ENCODE measurements around the gene CAMKMT.

CAMKMT gene

DNA sequence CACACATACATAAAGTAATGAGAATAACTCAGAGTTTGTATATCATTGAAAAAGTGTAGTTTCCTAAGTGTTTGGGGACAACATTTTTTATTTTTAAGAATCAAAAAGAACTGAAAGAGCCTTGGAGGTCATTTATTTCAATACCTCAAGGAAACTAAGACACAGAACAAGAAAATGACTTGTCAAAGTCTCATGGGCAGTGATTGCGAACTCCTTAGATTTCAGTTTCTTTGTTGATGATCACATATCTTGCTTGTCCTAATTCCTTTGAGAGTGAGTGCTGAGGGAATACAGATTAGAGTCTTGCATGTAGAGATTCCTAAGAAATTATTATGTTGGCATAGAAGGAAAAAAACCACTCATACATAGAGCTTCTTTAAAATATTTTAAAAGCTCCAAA is 243.8 kb downstream of the CAMKMT start:
- no peak for DNase-seq

DNA sequence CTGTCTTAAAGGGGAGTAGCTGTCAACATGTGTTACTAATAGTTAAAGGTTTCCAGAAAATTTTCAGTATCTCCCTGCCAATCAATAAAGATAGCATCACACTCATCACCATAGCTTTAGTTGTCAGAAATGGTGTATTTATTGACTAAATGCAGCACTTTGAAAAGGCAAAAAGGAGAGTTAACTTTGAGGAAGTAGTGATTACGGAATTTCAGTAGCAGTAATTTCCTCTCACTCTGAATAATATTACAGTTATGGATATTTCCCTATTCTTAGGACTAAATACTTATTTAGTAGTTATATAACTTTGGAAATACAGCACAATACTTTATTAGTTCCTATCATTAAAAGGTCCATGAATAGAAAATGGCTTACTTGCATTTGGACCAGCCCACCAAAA is 250.5 kb downstream of the CAMKMT start:
- DNase-seq: no peak

DNA sequence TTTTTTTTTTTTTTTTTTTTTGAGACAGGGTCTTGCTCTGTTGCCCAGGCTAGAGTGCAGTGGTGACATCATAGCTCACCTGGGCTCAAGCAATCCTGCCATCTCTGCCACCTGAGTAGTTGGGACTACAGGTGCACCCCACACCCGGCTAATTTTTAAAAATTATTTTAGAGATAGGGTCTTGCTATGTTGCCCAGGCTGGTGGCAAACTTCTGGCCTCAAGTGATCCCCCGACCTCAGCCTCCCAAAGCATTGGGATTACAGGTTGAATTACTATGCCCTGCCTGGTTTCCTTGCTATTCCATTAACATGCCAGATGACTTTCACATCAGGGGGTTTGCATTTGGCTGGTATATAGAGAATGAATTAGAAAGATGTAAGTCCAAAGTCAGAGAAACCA is 253.2 kb downstream of the CAMKMT start:
- DNase-seq: no peak

DNA sequence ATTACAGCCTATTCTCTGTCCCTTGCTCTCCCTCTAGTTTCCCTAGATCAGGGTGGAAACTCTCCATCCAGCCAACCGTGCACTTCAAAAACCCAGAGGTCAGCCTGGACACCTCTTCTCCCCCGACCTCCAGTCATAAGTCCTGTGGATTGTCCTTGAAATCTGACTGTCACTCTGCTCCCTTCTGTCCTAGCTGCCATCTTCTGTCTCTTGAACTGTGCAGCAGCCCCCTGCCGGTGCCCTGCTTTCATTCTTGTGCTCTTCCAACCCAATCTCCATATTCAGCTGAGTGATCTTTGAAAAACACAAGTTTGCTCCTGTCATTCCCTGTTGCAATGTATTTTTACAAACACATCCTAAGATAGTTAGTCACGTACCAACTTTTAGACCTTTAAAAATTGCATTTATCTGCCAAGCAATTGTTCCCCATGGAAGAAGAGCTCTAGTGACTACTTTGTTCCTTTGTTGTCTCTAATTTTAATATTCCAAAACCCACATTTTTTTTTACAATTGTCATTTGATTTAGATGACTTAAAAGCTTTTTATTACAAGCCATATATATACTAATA is 254.3 kb downstream of the CAMKMT start:
- DNase-seq: no peak

DNA sequence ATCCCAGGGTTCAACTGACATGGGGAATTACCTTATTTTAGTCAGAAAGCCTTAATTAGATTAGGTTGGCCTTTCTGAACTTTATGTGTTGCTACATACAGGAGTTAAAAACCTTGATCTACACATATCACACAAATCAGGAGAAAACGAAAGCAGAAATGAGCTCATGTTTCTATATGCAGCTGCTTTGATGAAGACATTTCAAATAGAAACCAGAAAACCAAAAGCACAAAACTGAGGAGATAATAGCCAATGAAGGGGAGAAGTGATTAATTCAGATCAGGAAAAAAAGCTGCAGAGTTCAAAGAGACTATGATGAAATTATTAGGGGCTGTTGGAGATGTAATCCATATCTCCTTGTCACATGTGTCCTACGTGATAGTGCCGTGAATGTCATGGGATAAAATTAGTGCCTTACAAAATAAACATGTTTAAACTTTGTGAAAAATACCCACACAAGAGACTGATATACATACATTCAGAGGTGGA is 255.0 kb downstream of the CAMKMT start:
- DNase-seq: no peak

DNA sequence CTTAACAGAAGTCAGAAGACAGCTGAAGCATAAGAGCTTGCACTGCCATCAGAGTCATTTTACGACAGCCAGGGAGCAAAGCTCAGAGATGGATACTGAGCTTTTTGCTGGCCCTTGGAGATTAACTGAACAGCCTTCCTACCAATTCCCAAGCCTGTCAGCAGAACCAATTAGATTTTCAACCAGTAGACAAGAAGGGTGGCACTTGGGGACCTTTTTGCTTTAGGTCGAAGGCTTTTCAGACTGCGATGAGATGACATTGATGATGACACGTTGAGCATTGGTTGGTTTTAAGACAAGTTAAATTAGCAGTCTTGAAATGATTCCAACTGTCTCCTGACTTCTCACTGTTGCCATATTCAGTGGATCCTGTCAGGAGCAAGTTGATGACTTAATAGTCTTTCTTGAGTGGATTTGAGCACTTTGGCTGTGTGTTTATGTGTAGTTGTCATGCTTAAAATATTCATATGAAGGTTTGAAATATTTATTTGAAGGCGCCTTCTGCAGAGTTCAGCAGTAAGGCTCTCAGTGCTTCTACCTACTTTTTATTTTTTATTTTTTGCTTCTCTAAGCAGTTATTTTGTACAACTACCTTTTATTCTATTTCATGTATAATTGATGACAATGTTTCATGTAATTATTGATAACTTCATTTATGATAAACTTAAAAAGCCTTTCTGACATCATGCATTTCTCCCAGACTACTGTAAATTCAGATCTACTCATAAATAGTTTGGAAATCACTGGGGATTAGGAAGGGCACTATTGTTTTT is 256.7 kb downstream of the CAMKMT start:
- no peak for DNase-seq

DNA sequence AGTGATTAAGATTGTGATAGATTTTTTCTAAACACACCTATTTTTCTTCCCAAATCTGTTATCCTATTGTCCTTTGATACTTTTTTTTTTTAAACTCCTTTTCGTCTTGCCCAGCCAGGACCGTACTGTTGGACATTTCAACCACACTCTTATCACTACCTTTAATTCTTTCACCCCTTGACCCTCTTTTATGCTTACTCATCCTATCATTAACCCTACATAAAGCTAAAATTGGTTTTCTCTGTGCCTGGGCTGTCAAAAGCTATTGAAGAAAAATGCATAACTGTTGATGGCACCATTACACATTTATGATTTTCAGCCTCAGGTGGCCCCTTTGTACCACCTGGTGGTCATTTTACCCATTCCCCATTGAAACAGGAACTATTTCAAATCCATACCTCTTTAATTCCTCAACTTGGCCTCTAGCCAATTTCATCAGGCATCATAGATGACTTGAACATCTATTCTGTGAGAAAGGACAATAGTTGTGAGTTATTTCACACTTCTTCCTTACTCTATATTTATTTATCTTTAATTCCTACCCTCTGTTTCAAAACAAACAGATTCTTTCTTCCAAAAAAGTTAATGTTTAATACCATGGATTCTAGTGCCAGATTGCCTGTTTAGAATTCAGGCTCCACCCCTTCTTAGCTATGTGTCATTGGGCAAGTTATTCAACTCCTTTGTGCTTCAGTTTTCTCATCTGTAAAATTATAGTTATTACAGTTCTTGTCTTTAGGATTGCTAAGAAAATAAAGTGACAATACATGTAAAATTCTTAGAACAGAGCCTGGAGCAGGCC is 258.6 kb downstream of the CAMKMT start:
- DNase-seq: no peak

DNA sequence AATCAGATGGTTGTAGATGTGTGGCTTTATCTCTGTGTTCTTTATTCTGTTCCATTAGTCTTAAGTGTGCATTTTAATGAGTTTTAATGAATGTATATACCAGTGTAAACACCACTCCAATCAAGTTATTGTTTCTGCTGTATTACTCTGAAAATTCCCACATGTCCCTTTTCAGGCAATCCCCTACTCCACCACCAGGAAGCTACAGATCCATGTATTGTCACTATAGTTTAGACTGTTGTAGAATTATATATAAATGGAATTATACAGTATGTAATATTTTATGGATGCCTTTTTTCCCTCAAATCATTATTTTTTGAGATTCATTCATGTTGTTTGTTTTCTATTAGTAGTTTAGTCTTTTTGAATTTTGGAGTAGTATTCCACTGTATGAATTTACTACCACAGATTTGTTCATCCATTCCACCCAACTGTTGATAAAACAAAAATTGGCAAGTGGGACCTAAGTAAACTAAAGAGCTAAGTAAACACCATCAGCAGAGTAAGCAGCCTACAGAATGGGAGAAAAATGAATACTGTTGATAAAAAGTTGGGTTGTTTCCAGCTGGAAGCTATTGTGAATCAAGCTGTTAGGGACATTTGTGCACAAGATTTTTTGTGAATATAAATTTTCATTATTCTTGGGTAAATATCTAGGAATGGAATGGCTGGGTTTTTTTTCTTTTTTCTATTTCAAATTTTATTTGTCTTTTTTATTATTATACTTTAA is 262.0 kb downstream of the CAMKMT start:
- no peak for DNase-seq

DNA sequence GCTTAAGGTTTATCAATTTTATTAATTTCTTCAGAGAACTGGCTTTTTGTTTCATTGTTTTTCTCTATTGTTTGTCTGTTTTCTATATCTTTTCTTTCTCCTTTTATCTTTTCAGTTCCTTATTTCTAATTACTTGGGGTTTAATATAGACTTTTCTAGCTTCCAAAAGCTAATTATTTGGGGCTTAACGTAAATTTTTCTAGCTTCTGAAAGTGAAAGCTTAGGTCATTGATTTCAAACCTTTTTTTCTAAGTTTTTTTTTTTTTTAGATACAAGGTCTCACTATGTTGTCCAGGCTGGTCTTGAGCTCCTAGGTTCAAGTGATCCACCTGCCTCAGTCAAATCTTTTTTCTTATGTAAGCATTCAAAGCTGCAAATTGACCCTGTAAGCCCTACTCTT is 266.6 kb downstream of the CAMKMT start:
- no peak for DNase-seq

DNA sequence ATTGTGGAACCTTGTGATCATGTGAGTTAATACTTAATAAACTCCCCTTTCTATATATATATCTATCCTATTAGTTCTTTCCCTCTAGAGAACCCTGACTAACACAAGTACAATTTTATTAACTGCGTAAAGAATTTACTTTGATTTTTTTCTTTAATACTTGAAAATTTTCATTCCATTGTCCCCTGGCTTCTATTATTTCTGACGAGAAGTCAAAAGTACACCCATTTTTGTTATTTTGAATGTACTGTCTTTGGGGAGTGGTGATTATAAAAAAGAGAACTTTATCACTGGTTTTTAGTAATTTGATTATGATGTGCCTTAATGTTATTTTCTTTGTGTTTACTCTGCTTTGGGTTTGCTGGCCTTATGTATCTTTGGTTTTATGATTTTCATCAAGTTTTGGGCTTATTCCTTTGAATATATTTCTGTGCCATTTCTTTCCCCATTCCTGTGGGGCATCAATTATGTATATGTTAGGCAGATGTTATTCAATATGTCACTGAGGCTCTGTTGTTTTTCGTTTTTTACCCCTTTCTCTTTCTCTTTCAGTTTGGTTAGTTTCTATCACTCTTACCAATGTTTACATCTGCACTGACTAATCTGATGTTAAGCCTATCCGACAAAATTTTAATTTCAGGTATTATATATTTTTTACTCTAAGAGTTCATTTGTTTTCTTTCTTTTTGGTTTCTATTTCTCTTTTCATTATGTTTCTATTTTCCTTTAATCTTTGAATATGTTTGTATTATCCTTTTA is 271.4 kb downstream of the CAMKMT start:
- DNase-seq: no peak

DNA sequence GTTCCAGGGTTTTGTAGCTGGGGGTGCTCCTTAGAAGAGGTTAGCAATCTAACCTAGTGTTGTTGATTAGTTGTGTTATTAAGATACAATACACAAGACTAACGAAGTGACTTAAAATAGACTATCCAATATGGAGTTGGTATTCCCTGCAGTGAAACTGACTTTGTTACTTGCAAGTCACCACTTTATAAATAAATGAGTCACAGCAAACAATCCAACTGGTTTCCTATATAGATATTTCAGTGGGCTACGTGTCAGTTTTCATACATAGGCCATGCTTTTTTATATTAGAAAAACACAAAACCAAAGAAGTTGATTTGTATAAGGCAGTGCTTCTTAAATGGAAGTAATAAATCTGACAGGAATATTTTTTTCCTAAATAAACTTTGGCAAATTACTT is 274.0 kb downstream of the CAMKMT start:
- no peak for DNase-seq

DNA sequence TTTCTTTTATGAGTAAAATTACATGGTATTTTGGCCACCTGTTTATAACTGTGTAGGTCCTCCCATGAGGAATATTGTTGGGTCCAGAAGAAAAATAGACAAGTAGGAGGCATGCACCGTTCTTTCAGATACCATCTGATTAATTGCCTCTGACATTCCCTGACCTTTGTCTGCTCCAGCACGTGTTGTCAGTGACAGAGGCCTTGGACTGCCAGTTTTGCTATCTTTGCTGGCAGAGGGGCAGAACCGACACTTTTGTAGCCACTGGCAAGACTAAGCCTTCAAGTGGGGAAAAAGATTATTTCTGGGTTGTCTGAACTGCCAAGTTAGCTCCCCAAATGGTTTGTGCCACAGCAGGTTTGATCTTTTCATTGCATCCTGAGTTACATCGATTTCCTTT is 276.9 kb downstream of the CAMKMT start:
- no peak for DNase-seq

DNA sequence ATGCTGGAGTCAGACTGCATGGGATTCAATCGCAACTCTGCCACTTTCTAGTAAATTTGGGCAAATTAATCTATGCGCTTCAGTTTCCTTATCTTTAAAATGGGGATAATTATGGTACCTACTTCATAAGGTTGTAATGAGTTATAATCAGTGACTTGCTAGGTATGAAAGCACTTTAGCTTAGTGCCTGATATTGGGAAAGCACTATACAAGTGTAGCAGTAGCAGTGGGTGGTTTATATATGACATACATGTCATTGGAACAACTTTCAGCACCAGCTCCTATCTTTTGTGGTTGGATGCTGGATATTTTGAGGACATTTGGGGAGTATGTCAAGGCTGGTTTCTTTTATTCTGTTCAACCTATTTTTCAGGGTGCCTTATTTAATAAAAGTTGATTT is 277.7 kb downstream of the CAMKMT start:
- no peak for DNase-seq

DNA sequence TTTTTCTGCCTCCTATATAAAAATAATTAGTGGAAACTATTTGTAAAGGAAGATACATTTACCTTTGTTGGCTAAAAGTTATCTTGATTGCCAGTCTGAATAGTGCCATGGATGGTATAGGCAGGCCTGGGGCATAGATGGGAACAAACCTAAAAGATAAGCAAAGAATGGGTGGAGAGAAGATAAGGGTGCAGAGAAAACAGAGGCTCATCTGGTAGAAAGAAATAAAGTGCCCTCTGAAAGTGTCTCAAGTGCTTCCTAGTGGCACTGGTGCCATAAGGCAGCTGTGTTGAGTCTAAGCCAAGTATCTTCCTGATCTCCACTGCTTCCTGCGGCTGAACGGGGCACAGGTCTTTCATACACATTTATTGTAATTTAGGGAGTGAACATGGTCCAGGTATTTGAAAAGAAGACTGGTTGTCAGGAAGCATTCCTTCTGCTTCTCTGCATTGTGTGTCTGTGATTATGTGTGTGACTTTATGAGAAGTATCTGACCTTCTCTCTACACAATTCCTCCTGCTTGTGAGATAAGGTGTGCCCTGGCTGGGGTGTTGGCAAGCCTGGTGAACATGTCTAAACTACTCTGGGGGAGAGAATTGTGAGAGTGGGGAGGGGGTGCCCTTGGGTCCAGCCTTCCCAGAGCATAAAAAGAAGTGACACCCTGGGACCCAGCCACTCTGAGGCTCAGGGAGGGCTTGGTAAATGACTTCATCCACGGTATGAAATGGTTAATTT is 280.5 kb downstream of the CAMKMT start:
- DNase-seq: no peak

DNA sequence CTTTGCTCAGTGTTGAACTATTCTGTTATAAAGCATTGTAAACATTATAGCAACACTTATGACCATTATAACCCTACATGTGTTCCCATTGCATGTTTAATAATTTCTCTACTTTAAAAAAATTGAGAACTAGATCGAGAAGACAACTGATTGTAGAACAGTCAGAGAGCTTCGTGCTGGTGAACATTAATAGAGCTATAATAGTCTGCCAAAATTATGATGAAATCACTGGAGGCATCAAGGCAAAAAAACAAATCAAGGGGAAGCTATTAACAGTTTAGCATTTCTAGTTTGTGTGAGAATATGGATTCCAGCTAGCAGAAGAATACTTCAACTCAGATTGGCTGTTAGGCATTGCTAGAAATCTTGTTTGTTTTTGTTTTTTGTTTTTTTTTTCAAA is 284.2 kb downstream of the CAMKMT start:
- no peak for DNase-seq

DNA sequence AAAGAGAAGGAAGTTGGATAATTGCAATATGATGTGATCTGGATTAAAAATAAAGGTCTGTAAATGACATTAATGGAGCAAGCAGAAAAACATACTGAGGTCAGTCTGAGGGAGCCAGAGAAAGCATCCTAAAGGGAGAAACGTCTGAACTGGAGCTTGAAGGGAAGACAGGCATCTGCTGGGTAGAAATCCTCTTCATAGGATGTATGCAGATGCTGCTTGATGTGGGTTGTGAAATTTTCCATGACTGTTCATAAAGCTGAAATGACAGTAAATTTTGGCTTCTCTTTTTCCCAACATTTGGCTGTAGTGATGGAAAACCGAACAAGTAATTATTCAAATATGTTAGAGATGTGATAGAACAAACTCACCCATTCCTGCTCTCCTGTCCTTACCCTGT is 287.6 kb downstream of the CAMKMT start:
- DNase-seq: no peak

DNA sequence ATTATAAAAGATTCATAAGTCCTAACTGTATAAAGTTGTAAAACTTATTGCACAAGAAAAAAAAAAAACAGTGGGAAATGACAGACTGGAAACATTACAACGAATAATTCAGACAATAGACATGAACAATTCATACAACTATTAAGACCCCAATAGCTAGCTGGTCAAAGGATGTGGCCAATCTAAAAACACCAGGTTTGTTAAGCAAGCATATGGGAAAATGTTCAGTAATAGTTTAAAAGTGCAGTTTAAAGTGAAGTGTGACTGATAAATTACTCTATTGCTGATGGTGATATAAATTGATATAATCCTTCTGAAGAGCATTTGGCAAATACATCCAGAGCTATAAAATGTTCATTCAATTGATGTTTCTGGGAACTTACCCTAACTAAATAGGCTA is 289.0 kb downstream of the CAMKMT start:
- no peak for DNase-seq

DNA sequence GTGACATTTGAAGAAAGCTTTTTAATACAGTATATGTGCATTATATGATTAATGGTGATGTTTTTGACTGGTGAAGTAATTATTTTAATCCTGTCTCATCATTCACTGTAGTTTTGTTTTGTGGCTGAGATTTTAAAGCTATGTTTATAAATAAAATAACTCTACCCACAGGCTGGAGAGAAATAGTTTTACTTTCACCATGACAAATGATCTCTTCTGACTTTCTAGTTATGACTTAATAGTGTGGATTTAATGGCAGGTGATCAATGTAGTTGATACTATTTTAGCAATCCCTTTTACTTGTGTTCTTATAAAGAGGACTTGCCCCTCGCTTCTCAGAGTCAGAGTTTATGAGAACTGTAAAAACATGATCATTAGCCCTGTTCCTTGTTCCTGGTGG is 290.2 kb downstream of the CAMKMT start:
- no peak for DNase-seq

DNA sequence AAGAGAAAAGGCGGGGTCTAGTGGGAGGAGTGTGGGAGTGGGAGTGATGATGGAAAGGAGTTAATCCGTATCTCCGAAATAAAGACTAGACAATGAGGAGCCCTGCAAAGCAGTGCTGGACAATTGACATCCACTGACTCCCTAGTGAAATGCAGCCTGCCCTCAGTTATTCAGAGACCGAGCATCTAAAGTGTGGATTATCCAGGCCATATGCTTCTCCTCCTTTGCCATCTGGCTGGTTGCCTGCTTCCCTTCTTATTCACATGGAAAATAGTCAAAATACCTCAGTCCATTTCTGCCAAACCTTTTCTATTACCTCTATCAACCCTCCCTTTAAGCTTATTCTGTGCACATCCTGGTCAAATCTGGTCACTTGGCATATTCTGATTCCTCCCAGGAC is 291.0 kb downstream of the CAMKMT start:
- no peak for DNase-seq

DNA sequence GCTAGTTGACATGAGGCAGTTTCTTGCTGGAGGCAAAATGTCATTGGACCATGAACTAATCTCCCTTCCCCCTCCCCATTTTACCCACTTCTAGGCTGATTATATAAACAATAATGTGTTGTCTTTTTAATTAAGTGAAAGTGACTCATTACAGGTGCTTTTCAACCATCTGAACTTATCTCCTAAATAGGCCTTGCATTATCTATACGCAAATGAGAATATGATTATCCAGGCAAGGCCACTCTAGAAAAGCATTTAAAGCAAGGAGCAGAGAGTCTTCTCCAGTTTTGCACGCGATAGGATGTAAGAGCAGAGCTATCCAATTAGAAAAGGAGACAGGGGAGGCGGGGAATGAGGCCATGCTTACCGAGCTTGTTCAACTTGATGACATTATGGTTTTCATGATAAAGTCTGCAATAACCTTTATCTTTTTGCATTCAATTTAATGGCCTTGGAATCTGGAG is 293.7 kb downstream of the CAMKMT start:
- DNase-seq: no peak

DNA sequence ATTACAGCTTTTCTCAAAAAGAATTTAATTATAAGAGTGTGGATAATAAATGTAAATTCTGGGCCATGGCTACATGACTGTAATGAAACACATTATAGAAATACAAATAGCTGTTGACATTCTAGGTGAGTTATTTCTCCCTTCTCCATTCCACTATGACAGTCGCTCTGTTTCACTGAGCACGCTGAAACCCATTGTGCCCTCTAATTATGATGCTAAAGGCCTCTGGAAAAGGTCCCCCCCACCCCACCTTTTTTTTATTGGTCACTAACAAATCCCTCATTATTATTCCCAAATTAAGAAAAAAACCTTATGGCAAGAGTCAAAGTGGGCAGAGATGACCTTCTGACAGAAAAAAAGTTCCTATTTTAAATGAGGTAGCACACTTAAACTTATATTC is 294.7 kb downstream of the CAMKMT start:
- DNase-seq: no peak
